Gastrocnemius medialis (tissue), 4 donors: ENCODE measurements around the gene CLDN18. TPM values are rescaled to one million over a fixed set of nuclear protein-coding genes. Genes with fewer than 3 reads are reported as not detected.

ENCODE experiments used
- ATAC-seq, 2 donors: fragments of 150-250 bp; one replicate each; pipeline ENCODE4 v1.9.1; 2016
- DNase-seq, 2 donors: peaks; one replicate each; pipeline ENCODE4 v3.0.0-alpha.2; 2019
- H3K27ac ChIP-seq, 4 donors: fragments of 200-600 bp; sonication (generic); 1 replicate in 1 of 4; 2 replicates in 3 of 4; pipeline ENCODE4 v1.5.1; 2016 to 2018; ENCODE audit warnings: mild to moderate bottlenecking in 2 of 4, moderate library complexity in 1 of 4
- H3K27me3 ChIP-seq, 3 donors: fragments of 200-600 bp; sonication (generic) in 2 of 3; 1 replicate in 1 of 3; 2 replicates in 2 of 3; pipeline versions ENCODE4 v1.5.1 to v1.6.0; 2016 to 2019; ENCODE audit warnings: mild to moderate bottlenecking in 1 of 3, moderate library complexity in 1 of 3
- H3K36me3 ChIP-seq, 2 donors: fragments of 200-600 bp; sonication (generic) in 1 of 2; one replicate each; pipeline ENCODE4 v1.5.1; 2017 to 2018
- H3K4me1 ChIP-seq, 2 donors: fragments of 200-600 bp; sonication (generic) in 1 of 2; one replicate each; pipeline ENCODE4 v1.5.1; 2016 to 2017; ENCODE audit warnings: mild to moderate bottlenecking in 2 of 2
- H3K4me3 ChIP-seq, 4 donors: fragments of 200-600 bp; sonication (generic) in 3 of 4; 1 replicate in 1 of 4; 2 replicates in 3 of 4; pipeline ENCODE4 v1.5.1; 2016 to 2019; ENCODE audit warnings: mild to moderate bottlenecking in 2 of 4
- H3K9me3 ChIP-seq, 3 donors: fragments of 200-600 bp; sonication (generic) in 2 of 3; 1 replicate in 1 of 3; 2 replicates in 2 of 3; pipeline ENCODE4 v1.5.1; 2016 to 2019
- POLR2A ChIP-seq, 2 donors: fragments of 450-650 bp; IDR thresholded peaks; one replicate each; pipeline ENCODE4 v1.6.1; 2017; ENCODE audit warnings: antibody characterized with exemption in 2 of 2, mild to moderate bottlenecking in 2 of 2, moderate library complexity in 2 of 2
- in situ Hi-C, 4 donors: fragments of 200-750 bp; cut with MboI; loops; one replicate each; pipeline versions ENCODE4 v1.15.0 to v1.8.0; 2017; ENCODE audit warnings: low sequenced_read_pairs in 4 of 4
- intact Hi-C: fragments of 100-400 bp; cut with DNase I; formaldehyde crosslinking; loops from one replicate; pipeline ENCODE4 v1.15.1; 2023; ENCODE audit warnings: low total_unique reads
- total RNA-seq, 4 donors: library from RNA; depleted of rRNA; stranded (reverse); fragments of >200 nt; gene quantifications; one replicate each; pipeline versions ENCODE4 v1.1.0 to v1.2.3, GENCODE V29; 2016
- TF ChIP-seq, protein P1 (sequence below), 5 experiments: fragments of 450-650 bp in 3 of 5; fragments of 200-600 bp in 2 of 5; sonication (generic) in 2 of 5; IDR thresholded peaks in 4 of 5; conservative IDR thresholded peaks in 1 of 5; 1 replicate in 4 of 5; 2 replicates in 1 of 5; pipeline ENCODE4 v1.5.1; 2016 to 2019; ENCODE audit warnings: antibody characterized with exemption in 5 of 5, mild to moderate bottlenecking in 3 of 5, moderate library complexity in 3 of 5

Gene CLDN18
- total RNA-seq, 4 donors from 2014 or later = not detected

- Histone ChIP-seq H3K27me3 (no peaks in the 10 kb centered on the region), H3K9me3 (no peaks in the 10 kb centered on the region), H3K4me1 (no peaks in the 10 kb centered on the region), H3K36me3 (no peaks in the 10 kb centered on the region), H3K4me3 (no peak overlapping the region), H3K27ac (no peak overlapping the region)
- ATAC-seq (no peak), DNase-seq (no peak)
- in situ Hi-C loops (no loop called here), intact Hi-C loops (no loop called here)
- TF ChIP-seq POLR2A (IDR thresholded peaks at IDR 0.05) = no peak
- TF ChIP-seq, protein P1, sequence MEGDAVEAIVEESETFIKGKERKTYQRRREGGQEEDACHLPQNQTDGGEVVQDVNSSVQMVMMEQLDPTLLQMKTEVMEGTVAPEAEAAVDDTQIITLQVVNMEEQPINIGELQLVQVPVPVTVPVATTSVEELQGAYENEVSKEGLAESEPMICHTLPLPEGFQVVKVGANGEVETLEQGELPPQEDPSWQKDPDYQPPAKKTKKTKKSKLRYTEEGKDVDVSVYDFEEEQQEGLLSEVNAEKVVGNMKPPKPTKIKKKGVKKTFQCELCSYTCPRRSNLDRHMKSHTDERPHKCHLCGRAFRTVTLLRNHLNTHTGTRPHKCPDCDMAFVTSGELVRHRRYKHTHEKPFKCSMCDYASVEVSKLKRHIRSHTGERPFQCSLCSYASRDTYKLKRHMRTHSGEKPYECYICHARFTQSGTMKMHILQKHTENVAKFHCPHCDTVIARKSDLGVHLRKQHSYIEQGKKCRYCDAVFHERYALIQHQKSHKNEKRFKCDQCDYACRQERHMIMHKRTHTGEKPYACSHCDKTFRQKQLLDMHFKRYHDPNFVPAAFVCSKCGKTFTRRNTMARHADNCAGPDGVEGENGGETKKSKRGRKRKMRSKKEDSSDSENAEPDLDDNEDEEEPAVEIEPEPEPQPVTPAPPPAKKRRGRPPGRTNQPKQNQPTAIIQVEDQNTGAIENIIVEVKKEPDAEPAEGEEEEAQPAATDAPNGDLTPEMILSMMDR (IDR thresholded peaks at IDR 0.05 in 4 of 5, conservative IDR thresholded peaks at IDR 0.05 in 1 of 5) = no peak
These were observed 26.6 kb downstream of the CLDN18 start for GRCh38 chr3:138036572-138036971.

DNA sequence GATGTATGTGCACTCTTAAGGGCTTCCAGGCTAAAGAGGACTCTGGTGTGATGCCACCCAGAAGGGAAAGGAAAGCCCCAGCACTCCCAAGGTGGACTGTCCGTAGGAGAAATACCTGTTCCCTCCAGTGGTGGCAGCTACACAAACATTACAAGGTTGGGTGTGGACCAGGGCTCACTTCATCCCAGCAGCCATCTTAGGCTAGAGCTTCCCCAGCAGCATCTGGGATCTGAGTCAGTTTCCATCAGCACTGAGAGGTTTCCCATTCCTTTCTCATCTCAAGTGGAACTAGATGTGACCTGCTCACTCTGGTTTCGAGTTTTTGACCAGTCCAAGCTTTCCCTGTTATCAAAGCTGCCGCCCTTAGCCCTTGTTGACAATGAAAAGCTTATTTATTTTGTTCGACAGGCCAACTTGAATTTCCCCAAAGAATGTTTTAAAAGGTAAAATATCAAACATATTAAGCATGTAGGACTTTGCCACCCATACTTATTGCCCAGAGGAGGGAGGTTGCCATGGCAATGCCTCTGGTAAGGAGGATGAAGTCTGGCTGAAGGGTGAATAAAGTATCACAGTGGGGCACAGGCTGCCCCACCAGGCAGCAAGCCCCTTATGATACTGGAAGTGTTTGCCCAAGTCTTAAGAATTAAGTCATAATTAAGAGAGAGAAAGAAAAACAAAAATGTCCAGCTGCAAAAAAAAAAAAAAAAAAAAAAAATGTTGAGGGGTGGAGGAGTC, 28.9 kb downstream of the CLDN18 start:
- intact Hi-C loops (no loop called here), in situ Hi-C loops (no loop called here)
- DNase-seq = no peak
- Histone ChIP-seq H3K36me3 (no peaks in the 10 kb centered on the region), H3K27ac (no peak overlapping the region), H3K9me3 (no peaks in the 10 kb centered on the region), H3K4me1 (no peaks in the 10 kb centered on the region), H3K4me3 (no peak overlapping the region), H3K27me3 (no peaks in the 10 kb centered on the region)
- ATAC-seq = no peak
- TF ChIP-seq POLR2A (IDR thresholded peaks at IDR 0.05) = no peak
- TF ChIP-seq, protein P1 (IDR thresholded peaks at IDR 0.05 in 4 of 5, conservative IDR thresholded peaks at IDR 0.05 in 1 of 5) = no peak

- no peaks in the 10 kb centered on the region for H3K27me3 ChIP-seq
- ATAC-seq (no peak), DNase-seq (no peak)
- no peaks in the 10 kb centered on the region for H3K36me3 ChIP-seq
- H3K27ac ChIP-seq = no peak overlapping the region
- TF ChIP-seq, protein P1 (IDR thresholded peaks at IDR 0.05 in 4 of 5, conservative IDR thresholded peaks at IDR 0.05 in 1 of 5) = no peak
- no peak for TF ChIP-seq POLR2A (IDR thresholded peaks at IDR 0.05)
- in situ Hi-C loops = no loop called here
- intact Hi-C loops = no loop called here
- H3K9me3 ChIP-seq = no peaks in the 10 kb centered on the region
- no peak overlapping the region for H3K4me3 ChIP-seq
- no peaks in the 10 kb centered on the region for H3K4me1 ChIP-seq
These were observed 32.1 kb downstream of the CLDN18 start for GRCh38 chr3:138042043-138042442.

GRCh38 chr3:138043266-138044029, 33.5 kb downstream of the CLDN18 start:
- Histone ChIP-seq H3K9me3 (no peaks in the 10 kb centered on the region), H3K27ac (no peak overlapping the region), H3K4me1 (no peaks in the 10 kb centered on the region), H3K27me3 (no peaks in the 10 kb centered on the region), H3K36me3 (no peaks in the 10 kb centered on the region), H3K4me3 (no peak overlapping the region)
- ATAC-seq = no peak
- TF ChIP-seq, protein P1 (IDR thresholded peaks at IDR 0.05 in 4 of 5, conservative IDR thresholded peaks at IDR 0.05 in 1 of 5) = no peak
- no peak for TF ChIP-seq POLR2A (IDR thresholded peaks at IDR 0.05)
- DNase-seq = no peak
- intact Hi-C loops = no loop called here
- in situ Hi-C loops = no loop called here
